Inferior parietal cortex (tissue), 1 donor: Measurements from ENCODE around the gene GNB1L.

Source experiments
- DNase-seq: peaks from one replicate; pipeline ENCODE4 v3.0.0-alpha.2; 2016; ENCODE audit errors: extremely low spot score

GNB1L gene

DNA sequence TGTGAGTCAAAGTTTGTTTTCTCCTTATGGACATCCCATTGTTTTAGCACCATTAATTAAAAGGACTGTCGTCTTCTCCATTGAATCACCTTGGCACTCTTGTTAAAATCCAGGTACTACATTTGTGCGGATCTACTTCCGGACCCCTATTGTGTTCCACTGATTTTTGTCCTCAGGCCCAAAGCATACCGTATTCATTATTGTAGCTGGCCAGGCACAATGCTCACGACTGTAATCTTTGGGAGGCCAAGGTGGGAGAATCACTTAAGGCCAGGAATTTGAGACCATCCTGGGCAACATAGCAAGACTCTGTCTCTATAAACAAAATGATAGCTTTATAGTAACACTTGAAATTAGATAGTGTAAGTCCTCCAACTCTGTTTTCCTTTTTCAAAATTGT lies 8.9 kb upstream of the GNB1L start:
- DNase-seq = no peak

DNA sequence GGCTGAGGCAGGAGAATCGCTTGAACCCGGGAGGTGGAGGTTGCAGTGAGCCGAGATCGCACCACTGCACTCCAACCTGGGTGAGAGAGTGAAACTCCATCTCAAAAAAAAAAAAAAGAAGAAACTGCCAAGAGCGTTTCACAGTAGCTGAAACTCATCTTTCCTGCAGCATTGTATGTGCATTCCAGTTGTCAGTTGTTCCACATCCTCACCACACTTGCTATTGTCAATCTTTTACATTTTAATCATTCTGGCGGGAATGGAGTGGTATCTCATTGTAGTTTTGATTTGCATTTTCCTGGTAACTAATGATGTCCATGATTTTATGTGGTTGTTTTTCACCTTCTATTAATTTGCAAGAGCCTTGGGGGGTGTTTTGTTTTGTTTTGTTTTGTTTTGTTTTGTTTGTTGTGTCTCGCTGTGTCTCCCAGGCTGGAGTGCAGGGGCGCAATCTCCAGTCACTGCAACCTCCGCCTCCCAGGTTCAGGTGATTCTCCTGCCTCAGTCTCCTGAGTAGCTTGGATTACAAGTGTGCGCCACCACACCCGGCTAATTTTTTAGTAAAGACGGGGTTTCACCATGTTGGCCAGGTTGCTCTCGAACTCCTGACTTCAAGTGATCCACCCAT lies 8.1 kb upstream of the GNB1L start:
- no peak for DNase-seq

DNA sequence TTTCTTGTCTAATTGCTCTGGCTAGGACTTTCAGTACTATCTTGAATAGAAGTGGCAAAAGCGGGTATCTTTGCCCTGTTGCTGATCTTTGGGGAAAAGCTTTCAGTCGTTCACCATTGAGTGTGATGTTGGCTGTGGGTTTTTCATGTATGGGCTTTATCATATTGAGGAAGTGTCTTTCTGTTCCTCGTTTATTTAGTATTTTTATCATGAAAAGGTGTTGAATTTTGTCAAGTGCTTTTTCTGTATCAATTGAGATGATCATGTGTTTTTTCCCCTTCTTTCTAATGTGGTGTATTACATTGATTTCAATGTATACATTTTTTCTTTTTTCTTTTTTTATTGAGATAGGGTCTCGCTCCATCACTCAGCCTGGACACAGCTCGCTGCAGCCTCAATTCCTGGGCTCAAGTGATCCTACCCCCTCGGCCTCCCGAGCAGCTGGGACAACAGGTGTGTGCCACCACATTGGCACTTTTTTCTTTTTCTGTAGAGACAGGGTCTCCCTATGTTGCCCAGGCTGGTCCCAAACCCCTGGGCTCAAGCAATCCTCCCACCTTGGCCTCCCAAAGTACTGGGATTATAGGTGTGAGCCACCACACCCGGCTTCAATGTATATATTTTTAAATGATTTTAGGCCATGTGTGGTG lies 5.3 kb upstream of the GNB1L start:
- DNase-seq = no peak

GRCh38 chr22:19857382-19857781 lies 2.7 kb upstream of the GNB1L start:
- DNase-seq = no peak

DNA sequence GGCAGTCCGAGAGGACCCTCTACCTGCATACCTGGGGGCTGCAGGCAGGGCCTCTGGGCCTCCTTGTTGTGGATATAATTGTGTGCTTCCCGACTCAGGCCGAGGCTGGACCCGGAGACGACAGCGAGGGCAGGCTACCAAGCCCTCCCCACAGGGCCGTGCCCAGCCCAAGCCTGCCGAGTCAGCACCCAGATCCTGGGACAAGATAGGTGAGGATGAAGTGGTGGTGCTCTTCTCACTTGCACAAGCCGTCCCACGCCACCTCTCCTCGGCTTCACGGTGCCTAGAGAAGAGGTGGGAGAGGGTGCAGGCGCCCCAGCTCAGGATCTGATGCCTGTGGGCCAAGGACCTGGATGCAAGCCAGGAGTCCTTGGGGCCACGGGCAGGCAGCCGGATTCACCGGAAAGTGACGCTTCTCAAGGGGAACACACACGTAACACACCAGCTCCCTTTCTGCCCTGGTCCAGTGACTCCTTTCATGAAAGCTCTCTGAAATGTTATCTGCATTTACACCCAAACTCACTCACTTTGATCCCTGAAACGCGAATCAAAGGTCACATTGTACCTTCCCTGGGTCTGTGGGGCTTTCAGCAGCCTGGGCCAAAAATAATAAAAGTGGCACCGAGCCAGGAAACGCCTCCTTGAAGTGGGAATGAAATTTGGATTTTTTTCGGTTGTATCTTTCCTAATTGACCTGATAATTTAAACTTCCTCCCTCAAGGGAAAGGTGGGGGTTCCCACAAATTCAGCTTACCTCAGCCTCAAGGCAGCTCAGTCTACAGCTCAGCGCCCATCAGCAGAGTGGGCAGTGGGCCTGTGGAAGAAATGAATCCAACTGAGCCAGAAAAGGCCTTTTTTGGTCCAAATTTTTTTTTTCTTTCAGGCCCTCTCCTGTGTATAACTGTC lies 1.1 kb upstream of the GNB1L start:
- peak; percentile 53 for DNase-seq

- no peak for DNase-seq
Measured at GRCh38 chr22:19853879-19854777, 546 bp downstream of the GNB1L start.

DNA sequence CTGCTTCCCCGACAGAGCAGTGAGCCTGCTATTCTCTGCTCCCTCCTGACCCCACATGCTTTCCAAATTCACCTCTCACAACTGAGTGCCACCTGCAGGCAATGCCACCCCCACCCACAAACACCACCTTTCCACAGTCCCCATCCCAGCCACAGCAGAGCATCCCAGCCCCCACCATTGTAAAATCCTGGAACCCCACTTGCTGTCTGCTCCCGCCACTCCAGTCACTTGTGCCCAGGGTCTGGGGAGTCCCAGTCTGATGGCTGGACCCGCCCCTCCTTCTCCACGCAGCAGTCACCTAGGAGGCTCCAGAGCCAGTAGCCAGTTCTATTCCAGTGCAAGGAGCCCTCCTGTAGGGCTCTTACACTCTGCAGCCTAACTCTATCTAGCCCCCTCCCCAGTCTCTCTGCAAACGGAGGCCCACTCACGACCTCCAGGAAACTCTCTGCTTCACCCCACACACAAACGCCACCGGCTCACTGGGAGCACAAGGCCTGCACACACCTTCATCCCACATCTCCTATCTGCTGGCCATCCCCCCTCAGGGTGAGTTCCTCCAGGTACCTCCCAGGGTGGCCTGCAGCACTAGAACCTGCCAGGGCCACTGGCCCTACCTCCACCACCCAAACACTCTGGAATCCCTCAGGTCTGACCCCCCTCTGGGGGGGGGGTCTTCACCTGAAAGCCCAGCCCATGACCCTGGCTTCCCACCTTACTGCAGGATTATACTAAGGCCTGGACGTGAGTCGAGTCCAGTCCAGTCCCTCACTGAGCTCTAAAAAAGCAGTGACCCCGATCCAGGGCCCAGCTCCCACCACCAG lies 1.4 kb downstream of the GNB1L start:
- no peak for DNase-seq

GRCh38 chr22:19852177-19852781 lies 2.4 kb downstream of the GNB1L start:
- DNase-seq = peak; percentile 21

DNA sequence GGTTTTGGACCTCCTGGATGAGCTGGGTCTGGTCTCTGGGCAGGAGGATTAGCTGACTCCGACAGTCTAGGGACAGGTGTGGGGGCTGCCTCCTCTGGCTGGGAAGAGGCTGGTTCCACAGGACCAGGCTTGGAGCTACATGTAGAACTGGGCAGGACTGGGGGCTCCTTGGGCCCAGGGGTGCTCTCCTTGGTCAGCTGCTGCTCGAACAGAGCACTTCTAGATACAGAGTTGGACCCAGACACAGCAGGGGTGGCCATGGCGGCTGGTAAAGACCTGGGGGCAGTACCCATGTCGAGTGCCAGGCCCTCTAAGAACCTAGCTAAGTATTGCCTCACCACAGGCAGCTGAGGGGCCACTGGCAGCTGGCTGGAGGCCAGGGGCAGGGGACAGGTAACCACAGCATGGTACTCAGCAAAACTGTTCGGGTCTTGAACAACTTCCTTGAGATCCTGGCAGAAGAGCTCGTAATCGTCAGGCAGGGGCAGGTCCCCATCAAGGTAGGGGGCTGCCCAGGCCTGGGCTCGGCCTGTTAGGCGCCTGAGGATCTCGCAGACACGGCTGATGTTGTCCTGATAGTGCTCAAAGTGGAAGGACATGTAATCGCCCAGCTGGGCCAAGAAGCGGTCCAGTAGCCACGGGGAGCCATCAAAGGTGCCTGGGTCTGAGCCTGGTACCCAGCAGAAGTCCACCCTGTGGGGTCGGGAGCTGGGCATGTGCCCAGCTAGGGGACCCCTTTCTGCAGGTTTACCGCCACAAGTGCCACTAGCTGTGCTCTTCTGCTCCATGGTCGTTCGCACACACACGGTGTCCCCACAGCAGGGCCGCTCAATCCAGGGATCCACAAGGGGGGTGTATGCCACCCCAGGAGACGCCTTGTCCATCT lies 3.1 kb downstream of the GNB1L start:
- no peak for DNase-seq

DNA sequence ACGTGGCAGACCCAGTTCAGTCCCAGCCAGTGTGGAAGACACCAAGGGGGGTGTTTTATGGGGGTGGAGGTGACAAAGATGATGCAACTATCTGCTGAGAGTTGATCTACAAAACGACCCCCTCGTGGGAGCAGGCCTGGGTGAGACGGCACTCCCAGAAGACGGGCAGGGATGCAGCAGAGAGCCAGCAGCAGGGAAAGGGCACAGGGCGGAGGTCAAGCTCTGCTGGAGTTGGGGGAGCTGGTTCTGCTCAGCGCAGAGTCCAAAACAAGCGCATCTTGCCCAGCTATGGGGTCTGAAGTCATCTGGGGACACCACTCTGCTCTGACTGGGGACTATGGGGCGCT lies 3.9 kb downstream of the GNB1L start:
- no peak for DNase-seq

GRCh38 chr22:19849835-19850762 lies 4.6 kb downstream of the GNB1L start:
- no peak for DNase-seq

DNA sequence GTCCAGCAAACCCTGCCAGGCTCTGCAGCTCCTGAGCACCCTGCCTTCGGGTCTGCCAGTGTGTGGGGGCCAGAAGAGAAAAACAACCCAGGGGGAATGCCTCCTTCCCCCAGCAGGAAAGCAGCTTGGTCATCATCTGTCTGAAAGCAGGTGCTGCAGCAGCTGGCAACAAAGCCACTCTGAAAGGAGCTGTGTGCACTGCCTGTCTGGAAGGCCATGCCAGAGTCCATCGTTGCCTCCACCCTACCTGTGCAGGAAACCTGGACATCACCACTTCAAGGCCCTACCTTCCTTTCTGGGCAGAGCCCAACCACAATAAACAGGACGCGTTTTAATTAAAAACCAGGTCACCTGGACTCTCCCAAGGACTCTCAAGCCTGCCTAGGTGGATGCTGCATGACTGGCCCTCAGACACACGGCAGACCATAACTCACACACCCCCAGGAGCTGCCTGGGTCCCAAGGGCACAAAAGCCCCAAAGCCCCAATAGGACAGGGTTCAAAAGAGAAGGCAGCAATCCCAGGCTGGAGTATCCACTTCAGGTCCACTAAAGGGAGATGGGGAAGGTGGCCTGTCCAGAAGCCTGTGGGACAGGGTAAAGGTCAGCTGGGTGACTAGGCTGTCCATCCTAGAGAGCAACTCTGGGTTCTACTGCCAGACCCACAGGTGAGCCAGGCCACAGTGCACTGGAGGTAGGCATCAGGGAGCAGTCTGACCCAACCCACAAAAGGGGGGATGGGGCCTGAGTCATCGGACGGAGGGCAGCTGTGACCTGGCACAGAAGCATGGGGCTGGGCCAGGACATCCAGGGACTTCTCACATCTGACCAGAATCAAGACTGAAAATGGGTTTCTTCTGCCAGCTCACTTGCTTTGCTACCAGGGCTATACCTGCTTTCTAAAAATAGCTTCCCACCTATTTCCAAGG lies 6.1 kb downstream of the GNB1L start:
- DNase-seq = no peak

GRCh38 chr22:19847345-19847632 lies 7.4 kb downstream of the GNB1L start:
- no peak for DNase-seq

DNA sequence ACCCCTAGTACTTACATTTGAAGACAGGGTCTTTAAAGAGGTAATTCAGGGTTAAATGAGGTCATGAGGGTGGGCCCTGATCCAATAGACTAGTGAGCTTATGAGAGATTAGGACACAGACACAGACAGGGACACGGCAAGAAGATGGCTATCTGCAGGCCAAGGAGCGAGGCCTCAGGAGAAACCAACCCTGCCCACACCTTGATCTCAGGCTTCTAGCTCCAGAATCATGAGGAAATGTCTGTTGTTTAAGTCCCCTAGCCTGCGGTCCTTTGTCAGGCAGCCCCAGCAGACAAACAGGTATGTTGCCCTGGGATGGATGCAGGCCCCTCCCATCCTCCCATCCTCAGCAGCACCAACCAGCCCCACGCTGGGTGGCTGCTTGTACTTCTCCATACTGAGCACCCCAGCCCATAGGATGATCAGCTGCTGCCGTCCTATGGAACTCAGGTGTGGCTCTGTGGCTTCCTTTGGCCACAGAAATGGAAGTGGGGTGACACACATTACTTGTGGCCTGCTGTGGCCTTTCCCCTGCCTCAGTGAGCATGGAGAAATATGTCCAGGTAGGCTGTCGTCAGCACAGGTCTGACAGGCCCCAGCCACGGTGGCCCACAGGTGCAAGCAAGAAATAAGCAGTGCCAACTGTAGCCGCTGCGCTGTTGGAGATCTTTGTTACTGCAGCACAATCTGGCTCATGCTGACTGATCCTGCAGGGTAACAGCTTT lies 7.9 kb downstream of the GNB1L start:
- no peak for DNase-seq

- DNase-seq = no peak
Measured at GRCh38 chr22:19845054-19845722, 9.5 kb downstream of the GNB1L start.

GRCh38 chr22:19844377-19845053 lies 10.2 kb downstream of the GNB1L start:
- no peak for DNase-seq
